A549 (cell line): Measurements from ENCODE around the gene TMEM247.

Experiments
- EP300 ChIP-seq, 2 experiments: fragments of >200 bp; sonication (Bioruptor Twin); formaldehyde crosslinking; IDR thresholded peaks; 2 replicates in 1 of 2; 3 replicates in 1 of 2; pipeline ENCODE4 v1.6.1; 2016 to 2017
- NFE2L2 ChIP-seq: fragments of 150-350 bp; conservative IDR thresholded peaks from 2 replicates; pipeline ENCODE4 v1.6.1; 2014; ENCODE audit warnings: low read length
- PHF8 ChIP-seq: fragments of 200-600 bp; sonication (generic); IDR thresholded peaks from 2 replicates; pipeline ENCODE4 v1.6.1; 2016; ENCODE audit warnings: low read depth, mild to moderate bottlenecking, antibody characterized with exemption, moderate library complexity, borderline replicate concordance
- POLR2A ChIP-seq: IDR thresholded peaks from 2 replicates; pipeline ENCODE4 v1.6.1; 2012; ENCODE audit warnings: mild to moderate bottlenecking, low read length
- RFX5 ChIP-seq: fragments of 450-650 bp; IDR thresholded peaks from 2 replicates; pipeline ENCODE4 v1.7.1; 2014; ENCODE audit warnings: antibody characterized with exemption, mild to moderate bottlenecking, moderate library complexity
- RNF2 ChIP-seq: fragments of 200-600 bp; sonication (generic); IDR thresholded peaks from 2 replicates; pipeline ENCODE4 v1.6.1; 2016; ENCODE audit warnings: low read depth, mild to moderate bottlenecking, antibody characterized with exemption, moderate library complexity, borderline replicate concordance
- SMC3 ChIP-seq: fragments of >200 bp; sonication (Bioruptor Twin); formaldehyde crosslinking; IDR thresholded peaks from 3 replicates; pipeline ENCODE4 v1.6.1; 2018; ENCODE audit warnings: inconsistent platforms
- ZNF302 ChIP-seq: fragments of 250-450 bp; sonication (Bioruptor Pico); IDR thresholded peaks from 2 replicates; pipeline ENCODE4 v1.9.0; 2021; ENCODE audit warnings: inconsistent platforms, mild to moderate bottlenecking, moderate library complexity
- TF ChIP-seq, protein P1 (sequence below): fragments of >200 bp; sonication (Bioruptor Twin); formaldehyde crosslinking; IDR thresholded peaks from 3 replicates; pipeline ENCODE4 v1.5.1; 2016
- TF ChIP-seq, protein P2 (sequence below): fragments of 150-350 bp; IDR thresholded peaks from 2 replicates; pipeline ENCODE4 v1.6.1; 2014; ENCODE audit warnings: low read depth, mild to moderate bottlenecking, low read length

DNA sequence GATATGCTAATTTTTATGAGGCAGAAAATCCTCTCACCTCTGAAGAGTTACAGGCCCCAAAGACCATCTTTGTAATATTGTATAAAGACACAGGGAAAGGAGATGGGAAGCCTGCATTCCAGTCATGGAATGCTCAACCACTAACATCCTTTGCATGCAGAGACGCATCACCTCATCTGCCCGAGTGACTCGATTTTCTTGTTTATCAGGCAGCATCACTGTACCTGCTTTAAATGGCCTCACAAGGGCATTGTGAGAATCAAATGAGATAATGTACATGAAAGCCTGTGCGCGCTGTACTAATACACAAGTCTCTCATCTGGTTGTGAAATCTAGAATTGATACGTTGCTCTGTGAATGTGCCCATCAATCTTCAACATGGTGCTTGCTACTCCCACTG is 10.2 kb upstream of the TMEM247 start:
- TF ChIP-seq, protein P1, sequence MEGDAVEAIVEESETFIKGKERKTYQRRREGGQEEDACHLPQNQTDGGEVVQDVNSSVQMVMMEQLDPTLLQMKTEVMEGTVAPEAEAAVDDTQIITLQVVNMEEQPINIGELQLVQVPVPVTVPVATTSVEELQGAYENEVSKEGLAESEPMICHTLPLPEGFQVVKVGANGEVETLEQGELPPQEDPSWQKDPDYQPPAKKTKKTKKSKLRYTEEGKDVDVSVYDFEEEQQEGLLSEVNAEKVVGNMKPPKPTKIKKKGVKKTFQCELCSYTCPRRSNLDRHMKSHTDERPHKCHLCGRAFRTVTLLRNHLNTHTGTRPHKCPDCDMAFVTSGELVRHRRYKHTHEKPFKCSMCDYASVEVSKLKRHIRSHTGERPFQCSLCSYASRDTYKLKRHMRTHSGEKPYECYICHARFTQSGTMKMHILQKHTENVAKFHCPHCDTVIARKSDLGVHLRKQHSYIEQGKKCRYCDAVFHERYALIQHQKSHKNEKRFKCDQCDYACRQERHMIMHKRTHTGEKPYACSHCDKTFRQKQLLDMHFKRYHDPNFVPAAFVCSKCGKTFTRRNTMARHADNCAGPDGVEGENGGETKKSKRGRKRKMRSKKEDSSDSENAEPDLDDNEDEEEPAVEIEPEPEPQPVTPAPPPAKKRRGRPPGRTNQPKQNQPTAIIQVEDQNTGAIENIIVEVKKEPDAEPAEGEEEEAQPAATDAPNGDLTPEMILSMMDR = no peak
- no peak for TF ChIP-seq POLR2A
- TF ChIP-seq RFX5 = no peak
- TF ChIP-seq RNF2 = no peak
- no peak for TF ChIP-seq EP300 (IDR thresholded peaks at IDR 0.05)
- no peak for TF ChIP-seq PHF8
- TF ChIP-seq SMC3 = no peak
- TF ChIP-seq NFE2L2 = no peak
- TF ChIP-seq, protein P2, sequence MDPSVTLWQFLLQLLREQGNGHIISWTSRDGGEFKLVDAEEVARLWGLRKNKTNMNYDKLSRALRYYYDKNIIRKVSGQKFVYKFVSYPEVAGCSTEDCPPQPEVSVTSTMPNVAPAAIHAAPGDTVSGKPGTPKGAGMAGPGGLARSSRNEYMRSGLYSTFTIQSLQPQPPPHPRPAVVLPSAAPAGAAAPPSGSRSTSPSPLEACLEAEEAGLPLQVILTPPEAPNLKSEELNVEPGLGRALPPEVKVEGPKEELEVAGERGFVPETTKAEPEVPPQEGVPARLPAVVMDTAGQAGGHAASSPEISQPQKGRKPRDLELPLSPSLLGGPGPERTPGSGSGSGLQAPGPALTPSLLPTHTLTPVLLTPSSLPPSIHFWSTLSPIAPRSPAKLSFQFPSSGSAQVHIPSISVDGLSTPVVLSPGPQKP = no peak
- no peak for TF ChIP-seq ZNF302 (CRISPR knock-in tag)
